Kasumi-1 (cell line): ENCODE measurements around the gene CTNND2.
"Not testable (repeated sequence)": the region's sequence is repeated elsewhere in the genome, so short reads cannot be mapped to it uniquely, and the experiment has no call there.

Experiments used
- DNase-seq, 2 experiments: peaks; one replicate each; lab custom pipeline; 2025; lab: John Stamatoyannopoulos, UW

Gene CTNND2

DNA sequence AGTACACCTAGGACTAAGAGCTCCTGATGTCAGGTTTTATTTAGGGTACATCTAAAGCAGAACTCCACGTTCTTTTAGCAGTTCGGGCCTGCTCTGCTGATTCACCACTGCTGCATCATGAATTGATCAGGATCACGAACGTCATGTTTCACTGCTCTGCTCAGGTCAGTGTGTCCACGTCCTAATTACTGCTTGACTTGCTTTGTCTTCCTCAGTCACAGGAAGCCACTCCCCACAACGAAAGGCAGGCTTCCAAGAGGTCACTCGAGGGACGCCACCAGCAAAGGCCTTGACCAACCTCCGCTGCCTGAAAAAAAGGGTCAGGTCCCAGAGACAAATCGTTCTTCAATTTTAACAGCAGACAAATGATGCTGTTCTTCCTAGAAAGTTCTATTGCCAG is 40.3 kb downstream of the CTNND2 start:
- no peak for DNase-seq

DNA sequence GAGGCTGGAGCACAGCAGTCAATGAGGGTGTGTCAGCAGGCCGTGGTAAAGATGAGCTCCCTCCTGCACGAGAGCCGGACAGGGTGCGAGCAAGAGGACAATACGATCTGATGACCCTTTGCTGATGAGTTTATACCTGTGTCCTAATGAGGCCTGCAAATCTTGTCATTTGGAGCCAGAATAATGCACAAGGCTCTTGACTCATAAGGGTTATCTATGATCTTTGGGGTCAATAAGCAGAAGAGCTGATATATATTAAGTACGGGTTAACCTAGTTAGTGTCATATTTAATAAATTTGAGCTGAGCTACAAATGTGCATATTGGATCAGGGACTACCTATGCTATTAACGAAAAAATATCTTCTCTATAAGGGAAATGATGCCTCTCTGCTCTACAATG is 46.9 kb downstream of the CTNND2 start:
- no peak for DNase-seq

DNA sequence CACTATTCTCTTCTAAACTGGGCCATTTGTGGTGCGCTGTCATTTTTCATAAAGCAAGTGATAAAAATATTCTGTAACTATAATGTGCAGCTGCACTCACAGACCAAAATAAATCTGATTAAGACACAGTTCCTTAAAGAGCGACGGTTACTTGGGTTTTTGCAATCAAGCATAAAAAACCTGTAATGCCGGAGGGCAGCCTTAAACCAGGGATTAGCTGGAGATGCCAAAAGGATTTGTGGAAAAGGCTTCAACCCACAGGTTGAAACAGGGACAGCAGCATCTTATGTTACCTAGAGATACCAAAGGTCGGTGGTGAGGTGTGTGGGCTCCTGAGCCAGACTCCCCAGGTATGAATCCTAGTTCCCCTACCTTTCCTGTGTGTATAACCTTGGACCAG is 49.3 kb downstream of the CTNND2 start:
- DNase-seq: no peak

DNA sequence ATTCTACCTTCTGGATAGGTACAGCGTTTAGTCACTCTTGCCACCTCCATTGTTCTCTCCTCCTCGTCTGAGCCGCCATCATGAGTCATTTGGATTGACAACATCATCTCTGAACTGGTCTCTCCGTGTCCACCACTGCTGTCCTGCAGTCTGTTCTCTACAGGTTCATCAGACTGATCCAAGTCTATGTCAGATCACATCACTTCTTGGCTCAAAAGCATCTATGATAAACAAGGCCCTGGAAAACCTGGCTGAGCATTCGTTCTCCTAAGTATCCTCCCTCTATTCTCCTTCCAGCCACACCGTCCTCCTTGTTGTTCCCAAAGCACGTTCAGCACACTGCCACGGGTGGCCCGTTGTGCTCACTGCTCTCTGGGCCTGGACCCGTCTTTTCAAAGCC is 50.5 kb downstream of the CTNND2 start:
- no peak for DNase-seq

DNA sequence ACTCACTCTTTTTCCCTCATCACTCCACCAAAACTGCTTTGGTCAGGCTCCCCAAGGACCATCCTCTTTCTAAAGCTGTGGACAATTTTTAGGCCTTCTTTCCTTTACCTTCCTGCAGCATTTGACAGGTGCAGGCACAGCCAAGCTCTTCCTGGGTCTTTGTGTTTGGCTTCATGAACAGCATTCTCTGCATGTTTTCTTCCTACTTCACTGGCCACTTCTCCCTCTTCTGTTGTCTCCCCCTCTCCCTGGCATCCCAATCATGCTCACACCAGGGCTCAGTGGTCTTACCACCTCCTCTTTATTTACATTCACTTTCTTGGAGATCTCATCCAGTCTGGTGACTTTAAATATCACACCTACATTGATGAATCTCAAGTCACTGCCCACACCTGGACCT is 51.1 kb downstream of the CTNND2 start:
- no peak for DNase-seq

DNA sequence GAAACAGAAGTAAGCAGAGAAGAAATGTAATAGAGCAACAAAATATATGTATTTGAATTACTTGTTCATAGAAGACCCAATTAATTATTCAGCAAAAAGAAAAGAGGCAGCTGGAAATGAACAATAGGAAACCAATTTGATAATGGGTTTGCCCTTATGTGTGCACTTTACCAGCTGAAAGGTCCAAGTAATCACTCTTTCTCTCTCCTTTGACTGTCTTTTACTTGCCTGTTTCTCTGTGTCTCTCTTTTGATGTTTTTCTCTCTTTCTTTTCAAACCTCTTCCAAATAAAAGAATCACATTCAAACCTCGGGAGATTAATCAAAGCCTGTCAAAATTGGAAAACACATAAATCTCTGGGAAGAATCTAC is 51.5 kb downstream of the CTNND2 start:
- no peak for DNase-seq

DNA sequence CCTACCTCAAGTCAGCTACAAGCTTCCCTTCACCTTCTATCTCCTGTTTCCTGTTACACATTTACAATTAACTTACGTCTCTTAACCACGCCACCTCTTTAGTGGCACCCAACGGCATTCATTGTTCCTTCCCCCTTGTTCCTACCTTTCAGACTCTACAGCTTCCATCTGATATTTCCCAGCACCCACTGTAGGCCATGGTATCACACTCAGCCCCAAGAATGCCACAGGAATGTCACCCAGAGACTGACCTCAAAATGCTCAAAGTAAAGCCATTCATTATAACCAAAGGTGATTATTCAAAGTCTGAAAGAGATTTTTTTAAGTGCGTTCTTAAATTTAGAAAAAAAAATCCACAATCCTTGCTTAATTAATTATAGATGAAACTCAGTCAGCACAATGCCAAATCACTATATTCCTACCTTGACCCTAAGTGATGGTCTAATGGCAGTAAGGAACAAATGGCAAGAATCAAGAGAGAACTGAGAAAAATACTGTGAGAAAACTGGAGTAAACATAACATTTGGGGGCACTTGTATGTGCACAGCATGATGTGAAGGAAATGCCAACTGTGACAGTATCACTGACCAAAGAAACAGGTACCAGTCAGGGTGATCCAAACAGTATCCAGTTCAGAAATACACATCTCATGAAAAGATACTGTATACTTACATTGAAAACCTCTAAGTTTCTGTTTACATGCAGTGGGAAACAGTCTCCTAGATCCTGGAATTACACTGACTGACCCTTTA is 52.1 kb downstream of the CTNND2 start:
- DNase-seq: no peak

DNA sequence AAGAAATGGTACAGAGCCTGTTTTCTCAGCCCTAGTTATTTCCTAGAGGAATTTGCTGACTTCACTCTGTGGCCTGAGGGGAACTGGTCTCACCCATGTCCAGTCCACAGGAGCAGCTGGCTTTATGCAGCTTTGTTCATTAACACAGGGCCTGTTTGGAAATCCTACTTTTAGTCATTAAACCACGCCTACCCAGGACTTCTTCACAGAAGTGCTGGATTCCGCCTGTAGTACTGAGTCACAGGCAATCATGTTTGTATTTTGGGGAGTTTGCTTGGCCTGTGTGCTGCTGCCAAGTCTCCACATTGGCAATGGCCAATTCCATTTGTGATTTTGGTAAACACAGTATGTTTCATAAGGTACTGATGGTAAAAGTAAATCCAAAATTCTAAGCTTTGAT is 52.8 kb downstream of the CTNND2 start:
- DNase-seq: no peak

DNA sequence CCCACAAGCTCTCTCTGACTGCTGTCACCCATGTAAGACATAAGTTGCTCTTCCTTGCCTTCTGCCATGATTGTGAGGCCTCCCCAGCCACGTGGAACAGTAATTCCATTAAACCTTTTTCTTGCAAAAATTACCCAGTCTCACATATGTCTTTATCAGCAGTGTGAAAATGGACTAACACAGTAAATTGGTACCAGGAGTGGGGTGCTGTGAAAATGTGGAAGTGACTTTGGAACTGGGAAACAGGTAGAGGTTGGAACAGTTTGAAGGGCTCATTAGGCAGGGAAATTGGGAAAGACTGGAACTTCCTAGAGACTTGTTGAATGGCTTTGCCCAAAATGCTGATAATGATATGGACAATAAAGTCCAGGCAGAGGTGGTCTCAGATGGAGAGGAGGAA is 75.7 kb downstream of the CTNND2 start:
- not testable (repeated sequence) for DNase-seq

DNA sequence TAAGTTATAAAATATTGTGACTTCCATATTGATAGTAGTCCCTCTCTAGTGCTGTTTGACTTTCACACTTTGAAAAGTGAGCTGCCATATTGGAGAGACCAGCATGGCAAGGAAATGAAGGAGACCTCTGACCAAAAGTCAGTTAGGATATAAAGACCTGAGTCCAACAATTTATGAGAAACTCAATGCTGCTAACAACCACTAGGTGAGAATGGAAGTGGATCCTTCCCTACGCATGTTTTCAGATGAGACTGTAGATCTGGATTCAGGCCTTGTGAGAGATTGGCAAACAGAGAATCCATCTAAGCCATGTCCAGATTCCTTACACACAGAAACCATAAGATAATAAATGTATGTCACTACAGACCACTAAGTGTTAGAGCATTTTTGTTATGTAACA is 81.6 kb downstream of the CTNND2 start:
- DNase-seq: no peak

DNA sequence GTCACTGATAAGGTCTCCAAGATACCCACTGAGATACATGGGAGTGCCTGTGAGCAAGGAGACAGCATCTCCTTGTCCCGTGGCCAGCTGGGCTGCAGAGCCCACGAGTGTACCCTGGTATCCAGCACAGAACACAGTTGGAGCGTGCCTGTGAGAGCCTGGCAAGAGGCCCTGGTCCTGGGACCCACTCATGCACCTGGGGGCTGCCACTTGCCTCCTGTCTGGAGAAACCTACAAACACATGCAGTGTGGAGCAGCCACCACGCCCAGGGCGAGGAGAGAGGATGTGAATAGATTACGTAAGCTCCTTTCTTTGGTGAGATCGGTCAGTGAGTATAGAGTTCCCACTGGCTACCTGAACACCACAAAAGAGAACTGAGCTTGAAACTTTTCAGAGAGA is 88.3 kb downstream of the CTNND2 start:
- DNase-seq: no peak

DNA sequence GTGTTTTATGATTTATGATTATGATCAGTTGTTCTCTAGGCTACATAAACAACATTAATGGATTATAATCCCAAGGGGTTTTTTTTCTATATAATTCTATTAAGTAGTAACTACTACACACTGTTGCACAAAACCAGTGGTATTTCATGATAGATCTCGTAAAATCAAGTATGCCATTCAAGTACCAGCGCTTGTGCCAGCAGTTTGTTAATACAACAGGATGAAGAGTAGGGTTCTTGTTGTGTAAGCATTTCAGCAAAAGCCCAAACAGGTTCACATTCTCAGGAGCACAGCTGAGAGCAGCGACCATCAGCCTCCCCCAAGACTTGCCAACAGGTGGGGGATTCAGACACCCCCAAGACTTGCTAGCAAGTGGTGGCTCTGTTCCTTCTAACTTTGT is 88.8 kb downstream of the CTNND2 start:
- DNase-seq: no peak

DNA sequence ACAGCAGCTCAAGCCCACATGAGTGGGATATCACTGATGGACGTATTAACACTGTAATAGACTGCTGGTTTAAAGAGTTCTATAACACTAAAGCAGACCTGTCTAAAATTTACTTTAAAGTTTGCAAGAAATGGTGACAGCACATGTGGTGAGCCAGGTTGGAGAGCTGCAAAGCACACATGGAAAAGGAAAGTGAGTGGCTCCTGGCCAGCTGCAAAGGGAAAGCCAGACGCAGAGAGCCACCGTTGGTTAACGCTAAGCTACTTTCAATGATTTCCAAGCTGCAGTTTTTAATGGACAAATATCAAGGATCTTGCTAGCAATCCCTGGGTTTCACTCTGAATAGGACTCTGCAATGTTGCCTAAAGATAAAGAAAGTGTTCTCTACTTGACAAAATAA is 89.9 kb downstream of the CTNND2 start:
- no peak for DNase-seq

DNA sequence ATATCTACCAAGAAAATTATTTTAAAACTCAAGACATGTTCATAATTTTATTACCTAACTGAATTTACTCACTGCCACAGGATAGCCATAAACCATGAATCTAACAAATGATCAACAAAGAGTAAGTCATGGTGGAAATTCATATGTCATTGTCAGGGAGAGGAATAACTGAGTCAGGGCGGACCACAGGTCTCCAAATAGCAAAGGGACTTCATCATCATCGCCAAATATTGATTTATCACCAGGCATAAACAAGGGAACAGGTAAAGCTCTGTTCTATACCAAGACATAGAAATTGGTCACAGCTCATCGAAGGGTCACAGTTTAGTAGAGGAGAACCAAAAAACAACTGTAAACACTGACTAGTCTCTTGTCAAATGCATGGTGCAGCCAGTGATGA is 94.8 kb downstream of the CTNND2 start:
- DNase-seq: no peak

DNA sequence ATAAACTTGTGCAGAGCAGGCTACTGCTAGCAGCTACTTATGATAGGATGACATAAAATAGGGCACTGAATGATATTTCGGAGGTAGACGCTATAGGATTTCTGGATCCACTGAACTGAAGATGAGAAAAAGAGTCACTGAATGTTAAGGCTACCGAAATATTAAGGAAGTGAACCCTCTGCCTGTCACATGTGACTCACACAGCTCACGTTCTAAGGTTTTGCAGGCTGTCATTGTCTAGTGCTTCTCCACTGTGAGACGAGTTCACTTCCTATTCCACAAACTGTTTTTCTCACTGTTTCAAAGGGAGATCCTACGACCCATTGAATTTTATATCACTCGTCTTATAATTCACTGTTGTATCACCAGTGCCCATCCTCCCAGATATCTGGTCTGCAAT is 100.8 kb downstream of the CTNND2 start:
- DNase-seq: peak; percentile 63 to 71

DNA sequence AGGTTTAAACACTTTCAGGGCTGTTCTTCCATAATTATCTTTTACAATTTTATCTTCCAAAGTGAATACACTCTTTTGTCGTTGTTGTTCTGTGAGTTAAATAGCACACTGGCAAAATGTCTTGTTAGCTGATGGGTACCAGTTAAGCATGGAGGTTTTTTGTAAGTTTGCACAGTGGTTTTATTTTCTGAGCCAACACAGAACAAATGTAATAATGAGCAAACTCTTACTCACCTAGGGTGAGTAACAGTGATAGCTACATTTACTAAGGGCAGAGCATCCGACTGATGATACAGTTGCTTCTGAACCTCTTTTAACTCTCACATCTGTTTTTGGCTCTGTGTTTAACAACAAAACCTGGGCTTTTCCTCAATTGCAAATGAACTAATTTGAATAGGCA is 103.2 kb downstream of the CTNND2 start:
- no peak for DNase-seq

DNA sequence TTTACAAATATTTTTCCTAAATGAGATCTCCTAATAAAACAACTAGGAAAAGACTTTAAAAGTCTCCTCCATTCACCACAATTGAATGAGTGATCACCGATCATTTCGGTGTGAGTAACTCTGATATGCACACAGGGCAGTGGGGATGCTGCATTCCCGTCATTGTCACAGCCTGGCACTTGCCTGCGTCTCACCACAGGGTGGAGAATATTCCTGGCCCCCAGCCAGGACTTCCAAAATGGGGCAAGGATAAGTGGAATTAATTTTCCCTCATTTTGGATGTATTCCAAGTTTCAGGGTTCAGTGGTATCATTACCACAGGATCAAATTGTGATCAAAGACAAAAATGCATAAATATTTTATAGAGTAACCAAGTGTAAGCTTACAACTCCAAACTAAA is 107.1 kb downstream of the CTNND2 start:
- DNase-seq: no peak

DNA sequence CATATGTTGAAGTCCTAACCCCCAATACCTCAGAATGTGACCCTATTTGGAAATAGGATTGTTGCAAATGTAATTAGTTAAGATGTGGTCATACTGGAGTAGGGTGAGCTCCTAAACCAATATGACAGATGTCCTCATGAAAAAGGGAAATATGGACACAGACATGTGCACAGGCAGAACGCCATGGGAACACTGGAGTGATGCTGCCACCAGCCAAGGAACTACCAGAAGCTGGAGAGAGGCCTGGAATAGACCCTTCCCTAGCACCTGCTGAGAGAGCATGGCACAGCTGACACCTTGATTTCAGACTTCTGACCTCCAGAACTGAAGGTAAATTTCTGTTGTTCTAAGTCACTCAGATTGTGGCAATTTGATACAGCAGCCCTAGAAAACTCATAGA is 110.8 kb downstream of the CTNND2 start:
- no peak for DNase-seq

DNA sequence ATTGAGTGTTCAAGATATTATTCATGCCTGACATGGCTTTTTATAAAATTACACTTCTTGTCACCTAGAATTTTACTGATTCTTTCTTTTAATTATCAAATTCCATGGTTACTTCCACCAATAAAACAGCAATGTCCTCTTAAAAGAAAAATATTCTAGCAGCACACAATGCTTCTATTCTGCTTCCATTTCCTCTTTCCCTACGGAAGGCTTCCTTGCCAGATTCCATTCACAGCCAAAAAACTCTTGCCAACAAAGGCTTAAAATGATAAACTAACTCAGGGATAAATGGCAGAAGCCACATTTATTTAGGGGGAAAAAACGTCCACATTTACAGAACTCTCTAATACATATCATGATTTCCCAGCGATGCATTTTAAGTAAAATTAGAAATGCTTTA is 111.6 kb downstream of the CTNND2 start:
- DNase-seq: no peak

DNA sequence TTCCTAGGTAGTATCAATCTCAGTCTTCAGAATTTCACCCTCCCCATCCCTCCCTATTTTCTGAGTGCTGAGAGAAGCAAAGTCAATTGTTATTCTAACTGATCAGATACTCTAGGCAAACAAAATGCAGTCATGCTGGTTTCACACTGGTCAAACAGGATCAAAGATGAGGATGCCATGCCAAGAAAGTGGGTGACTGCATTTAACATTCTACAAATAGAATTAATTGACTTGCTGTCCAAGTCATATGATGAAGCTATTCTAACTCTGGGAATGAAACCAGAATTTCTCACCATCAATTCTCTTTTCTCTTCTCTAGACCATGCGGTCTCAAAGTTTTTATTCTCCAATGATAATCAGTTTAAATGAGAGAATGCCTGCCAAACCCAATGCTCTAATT is 112.5 kb downstream of the CTNND2 start:
- DNase-seq: no peak

DNA sequence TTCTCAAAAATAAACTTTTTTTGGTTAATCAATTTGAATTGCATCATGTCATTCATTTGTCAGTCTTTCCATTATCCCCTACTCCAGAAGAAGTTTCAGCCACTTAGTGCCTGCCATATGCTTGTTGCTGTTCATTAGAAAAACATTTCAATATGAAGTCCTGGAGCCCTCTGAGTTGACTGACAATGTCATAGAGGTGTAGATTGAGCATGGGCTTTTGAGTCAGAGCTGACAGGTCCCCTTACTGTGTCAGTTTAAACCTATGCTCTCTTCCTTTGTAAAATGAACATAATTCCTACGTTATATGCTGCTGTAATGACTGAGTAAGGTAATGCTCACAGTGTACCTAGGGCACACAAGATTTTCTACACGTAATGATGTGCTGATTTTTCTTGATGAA is 114.0 kb downstream of the CTNND2 start:
- no peak for DNase-seq

DNA sequence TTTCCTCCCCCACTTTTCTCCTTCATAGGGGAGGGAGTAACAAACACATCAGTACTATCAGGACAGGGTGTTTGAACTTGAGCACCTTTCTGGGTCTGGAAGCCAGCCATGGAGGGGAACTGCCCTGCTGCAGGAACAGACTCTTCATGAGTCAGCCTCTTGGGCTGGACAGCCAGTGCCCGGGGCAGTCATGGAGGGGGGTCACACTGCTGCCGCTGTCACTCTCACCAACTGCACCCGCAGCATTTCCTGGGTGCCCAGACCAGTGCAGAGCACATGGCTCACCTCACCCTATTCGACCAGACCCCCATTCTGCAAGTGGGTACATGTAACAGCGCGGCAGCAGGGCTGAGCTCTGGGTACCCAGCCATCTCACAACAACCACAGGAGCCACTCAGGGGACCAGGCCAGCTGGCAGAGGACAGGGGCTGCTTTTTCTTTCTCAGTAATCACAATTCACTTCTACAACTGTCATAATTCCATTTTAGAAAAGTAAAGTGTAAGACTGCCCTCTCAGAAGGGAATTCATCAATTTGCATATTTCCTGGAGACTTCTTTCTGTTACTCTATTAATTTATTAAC is 118.4 kb downstream of the CTNND2 start:
- DNase-seq: no peak

DNA sequence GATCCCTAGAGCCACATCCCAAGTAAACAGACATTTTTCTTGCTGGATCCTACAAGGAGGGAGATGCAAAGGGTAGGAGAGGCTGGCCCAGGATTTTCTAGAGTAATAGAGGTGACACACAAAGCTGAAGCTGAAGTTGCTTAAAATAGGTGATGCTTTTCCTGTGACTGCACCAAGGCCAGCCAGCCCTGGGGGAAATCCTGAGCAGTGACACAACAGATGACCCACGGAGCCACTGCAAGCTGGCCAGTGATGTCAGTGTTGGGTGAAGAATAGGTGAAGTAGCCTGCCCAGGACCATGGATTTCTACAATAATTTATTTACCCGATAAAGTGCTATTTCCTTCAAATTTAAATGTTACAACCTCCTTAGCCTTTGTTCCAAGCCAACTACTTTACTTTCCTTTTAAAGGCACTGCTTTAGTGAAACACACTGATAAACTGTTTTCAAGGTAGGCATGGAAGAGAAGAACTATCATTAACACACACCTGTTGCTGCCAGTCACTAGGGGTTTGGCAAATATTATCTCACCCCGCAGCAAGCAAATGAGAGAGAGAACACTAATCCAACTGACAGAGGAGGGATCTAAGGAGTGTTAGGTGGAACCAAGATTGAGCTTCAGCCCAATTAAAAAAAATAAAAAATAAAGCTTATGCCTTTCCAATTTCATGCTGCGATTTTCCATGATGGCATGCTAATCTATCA is 123.5 kb downstream of the CTNND2 start:
- DNase-seq: no peak

DNA sequence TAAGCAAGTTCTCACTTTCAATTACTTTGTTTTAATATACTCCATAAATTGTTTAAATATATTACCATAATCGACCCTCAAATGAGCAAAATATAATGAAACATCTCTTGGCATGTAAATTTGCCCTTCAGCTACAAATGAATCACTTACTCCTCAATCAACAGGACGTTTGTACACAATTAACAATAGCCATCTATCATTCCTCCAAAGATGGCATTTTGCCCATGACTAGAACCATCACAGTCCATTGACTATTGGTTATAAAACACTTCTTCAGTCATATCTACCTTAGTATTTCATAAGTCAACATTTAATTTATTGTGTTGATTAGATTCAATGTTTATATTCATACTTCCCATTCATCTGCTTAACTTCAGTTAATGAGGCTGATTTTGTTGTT is 127.2 kb downstream of the CTNND2 start:
- DNase-seq: no peak
